Measurements from ENCODE around the gene RABGAP1L.

- no peak for TF ChIP-seq CTCF (IDR thresholded peaks at IDR 0.05)
- no peak for TF ChIP-seq POLR2A (IDR thresholded peaks at IDR 0.05)
Observed at GRCh38 chr1:174785510-174785909, 626.2 kb downstream of the RABGAP1L start.
